Stimulated activated naive CD8-positive, alpha-beta T cell treated with anti-CD3 and anti-CD28 coated beads, Interleukin-15, Interleukin-2, amounts not matched to agents 100 U/mL and 50 U/mL, for 24 hours (primary cell): ENCODE data around the gene TRAF3.
"Not testable (repeated sequence)": the region's sequence is repeated elsewhere in the genome, so short reads cannot be mapped to it uniquely, and the experiment has no call there.

ENCODE experiments used
- ATAC-seq: fragments of 150-1000 bp; cut with Tn5 transposase; one replicate; pipeline ENCODE4 v1.10.0; 2021
- DNase-seq: peaks from one replicate; pipeline ENCODE4 v3.0.0; 2021

The TRAF3 gene

DNA sequence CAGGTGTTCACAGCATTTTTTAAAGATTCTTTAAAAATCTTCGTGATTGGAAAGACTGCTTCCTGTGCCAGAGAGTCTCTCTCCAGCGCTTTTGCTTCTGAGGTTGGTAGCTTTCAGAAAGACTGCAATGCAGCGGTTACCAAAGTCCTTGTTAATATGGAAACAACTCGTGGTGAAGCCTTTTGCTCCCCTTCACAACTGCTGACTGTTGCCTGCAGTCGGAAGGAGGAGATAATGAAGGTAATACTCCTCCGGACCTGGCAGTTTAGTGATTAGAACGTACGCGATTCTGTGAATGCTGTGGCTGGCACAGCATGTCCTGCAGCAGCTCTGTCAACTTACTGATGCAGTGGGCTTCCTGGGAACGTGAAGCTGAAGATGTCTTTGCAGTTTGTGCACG is 50.9 kb downstream of the TRAF3 start:
- ATAC-seq (no peak), DNase-seq (no peak)

DNA sequence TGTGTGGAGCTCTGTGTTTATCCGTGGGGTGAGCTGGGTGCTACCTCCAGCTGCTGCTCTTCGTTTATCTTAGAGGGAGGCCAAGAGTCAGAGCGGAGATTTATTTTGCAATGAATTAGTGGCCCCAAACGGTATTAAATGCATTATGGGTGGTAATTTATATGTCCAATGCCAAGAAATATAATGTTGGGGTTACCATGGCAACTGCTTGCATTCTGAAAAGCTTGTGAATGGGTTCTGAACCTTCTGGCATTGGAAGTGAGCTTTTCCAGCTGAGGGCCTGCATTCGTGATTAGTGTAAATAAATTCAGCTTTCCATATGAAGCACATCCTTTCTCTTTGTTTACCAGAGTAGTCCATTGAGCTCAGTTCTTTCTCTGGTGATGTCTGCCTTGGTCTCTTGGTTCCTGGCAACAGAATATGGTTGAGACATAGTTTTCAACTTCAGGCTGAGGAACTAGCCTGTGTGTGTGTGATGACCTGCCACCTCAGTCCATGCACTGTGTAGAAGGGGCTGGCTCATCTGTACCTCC is 51.8 kb downstream of the TRAF3 start:
- DNase-seq (no peak), ATAC-seq (no peak)

- ATAC-seq, result no peak
These were observed 53.3 kb downstream of the TRAF3 start for GRCh38 chr14:102830474-102831045.

GRCh38 chr14:102831163-102831804 is 54.0 kb downstream of the TRAF3 start:
- DNase-seq, result peak; percentile 37
- peak; percentile 76 for ATAC-seq

More at GRCh38 chr14:102830474-102831045, 53.3 kb downstream of the TRAF3 start:
- no peak for DNase-seq

- ATAC-seq (no peak), DNase-seq (no peak)
These were observed 56.1 kb downstream of the TRAF3 start for GRCh38 chr14:102833341-102833740.

GRCh38 chr14:102833991-102834390 is 56.7 kb downstream of the TRAF3 start:
- no peak for DNase-seq

GRCh38 chr14:102835959-102836358 is 58.7 kb downstream of the TRAF3 start:
- DNase-seq, result no peak
- no peak for ATAC-seq

More at GRCh38 chr14:102833991-102834390, 56.7 kb downstream of the TRAF3 start:
- no peak for ATAC-seq

GRCh38 chr14:102837120-102837519 is 59.9 kb downstream of the TRAF3 start:
- not testable (repeated sequence) for ATAC-seq, DNase-seq

DNA sequence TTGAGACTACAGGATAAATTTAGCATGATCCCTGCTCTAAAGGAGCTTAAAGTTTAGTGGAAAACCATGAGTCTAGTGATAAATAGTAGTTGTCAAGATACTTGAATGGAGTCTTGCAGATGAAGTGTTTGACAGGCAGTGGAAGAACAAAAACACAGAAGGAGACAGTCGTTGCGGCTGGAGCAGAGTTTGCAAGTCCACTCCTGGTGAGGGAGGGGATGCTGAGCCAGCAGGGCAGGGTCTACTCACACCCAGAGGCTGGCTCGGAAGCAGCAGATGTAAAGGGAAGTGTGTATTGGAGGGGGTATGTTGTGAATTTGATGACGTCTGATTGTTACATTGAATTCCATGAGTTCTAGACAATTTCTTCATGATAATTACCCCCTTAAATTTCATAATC is 61.3 kb downstream of the TRAF3 start:
- no peak for DNase-seq
- ATAC-seq, result no peak

DNA sequence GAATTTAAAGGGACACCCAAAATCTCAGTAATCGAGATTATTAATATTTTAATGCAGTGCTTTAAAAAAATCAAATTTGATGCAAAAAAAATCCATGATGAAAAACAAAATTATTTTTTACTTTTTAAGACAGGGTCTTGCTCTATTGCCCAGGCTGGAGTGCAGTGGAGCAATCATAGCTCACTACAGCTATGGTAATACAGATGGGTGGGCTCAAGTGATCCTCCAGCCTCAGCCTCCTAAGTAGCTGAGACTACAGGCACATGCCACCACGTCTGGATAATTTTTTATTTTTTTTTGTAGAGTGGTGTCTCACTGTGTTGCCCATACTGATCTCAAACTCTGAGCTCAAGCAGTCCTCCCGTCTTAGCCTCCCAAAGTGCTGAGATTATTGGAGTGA is 62.9 kb downstream of the TRAF3 start:
- no peak for DNase-seq
- no peak for ATAC-seq

DNA sequence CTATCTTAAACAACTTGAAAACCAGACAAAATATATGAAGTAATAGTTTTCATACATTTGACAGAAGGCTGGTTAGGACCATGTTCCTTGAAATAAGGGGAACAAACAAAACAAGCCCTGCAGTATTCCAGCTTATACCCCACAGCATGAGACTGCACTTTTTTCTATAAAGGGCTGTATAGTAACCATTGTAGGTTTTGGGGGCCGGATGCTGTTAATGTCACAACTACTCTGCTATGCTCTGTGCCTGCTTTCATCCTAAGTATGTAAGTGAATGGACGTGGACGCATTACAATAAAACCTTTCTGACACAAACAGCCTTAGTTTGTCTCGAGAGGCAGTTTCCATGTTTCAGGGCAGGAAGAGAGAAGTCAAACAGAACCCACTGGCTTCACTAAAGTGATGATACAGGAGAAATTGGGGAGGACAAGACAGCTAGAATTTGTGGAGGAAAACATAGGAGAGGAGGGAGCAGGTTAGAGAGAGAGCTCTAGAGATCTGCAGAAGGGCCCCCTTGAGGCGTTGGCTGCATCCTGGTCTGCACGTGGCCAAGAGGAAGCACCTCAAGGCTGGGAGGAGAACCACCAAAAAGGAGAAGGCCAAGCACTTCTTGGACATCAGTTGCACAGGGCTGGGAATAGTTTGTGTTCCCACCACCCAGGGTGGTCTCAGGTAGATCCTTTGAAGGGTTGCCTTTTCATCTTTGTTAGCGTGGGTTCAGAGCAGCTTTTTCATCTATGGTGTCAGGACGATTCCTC is 63.7 kb downstream of the TRAF3 start:
- ATAC-seq, result no peak
- DNase-seq, result no peak

GRCh38 chr14:102848830-102849525 is 71.7 kb downstream of the TRAF3 start:
- DNase-seq (no peak), ATAC-seq (no peak)

GRCh38 chr14:102849526-102850379 is 72.5 kb downstream of the TRAF3 start:
- DNase-seq, result no peak
- ATAC-seq, result no peak

GRCh38 chr14:102853648-102854047 is 76.4 kb downstream of the TRAF3 start:
- ATAC-seq (no peak), DNase-seq (no peak)

DNA sequence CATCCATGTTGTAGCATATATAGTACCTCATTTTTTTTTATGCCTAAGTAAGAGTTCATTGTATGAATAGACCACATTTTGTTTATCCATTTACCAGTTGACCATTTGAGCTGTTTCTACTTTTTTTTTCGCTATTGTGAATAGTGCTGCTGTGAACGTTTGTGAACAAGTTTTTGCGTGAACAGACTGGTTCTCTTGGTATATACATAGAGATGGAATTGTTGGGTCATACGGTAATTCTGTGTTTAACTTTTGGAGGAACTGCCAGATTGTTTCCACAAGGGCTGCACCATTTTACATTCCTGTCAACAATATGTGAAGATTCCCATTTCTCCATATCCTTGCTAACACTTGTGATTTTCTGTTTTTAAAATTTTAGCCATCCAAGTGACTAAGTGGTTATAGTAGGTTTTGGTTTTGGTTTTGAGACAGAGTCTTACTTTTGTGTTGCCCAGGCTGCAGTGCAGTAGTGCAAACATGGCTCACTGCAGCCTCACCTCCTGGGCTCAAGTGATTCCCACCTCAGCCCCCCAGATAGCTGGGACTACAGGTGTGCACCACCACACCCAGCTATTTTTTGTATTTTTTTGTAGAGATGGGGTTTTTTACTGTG is 76.9 kb downstream of the TRAF3 start:
- ATAC-seq (no peak), DNase-seq (no peak)

- ATAC-seq (no peak), DNase-seq (no peak)
These were observed 78.9 kb downstream of the TRAF3 start for GRCh38 chr14:102856179-102856578.

DNA sequence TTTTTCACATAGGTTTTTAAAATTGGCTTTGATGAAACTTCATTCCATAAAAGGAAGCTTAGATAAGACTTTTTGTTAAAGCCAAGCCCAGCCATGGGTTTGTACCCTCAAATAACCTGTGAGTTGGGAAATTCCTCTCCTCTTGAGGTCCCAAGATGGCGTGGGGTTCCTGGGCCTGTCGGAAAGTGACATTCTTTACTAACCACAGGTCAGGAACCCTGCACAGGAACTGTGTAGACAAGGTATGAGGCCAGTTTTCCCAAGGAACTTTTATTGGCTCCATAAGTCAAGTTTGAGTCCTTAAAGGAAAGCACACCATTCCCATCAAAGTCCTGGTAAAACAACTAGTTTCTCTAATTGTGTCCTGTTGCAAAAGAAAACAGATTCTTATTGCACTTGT is 80.2 kb downstream of the TRAF3 start:
- DNase-seq, result no peak
- ATAC-seq, result no peak

GRCh38 chr14:102859911-102860310 is 82.7 kb downstream of the TRAF3 start:
- ATAC-seq (no peak), DNase-seq (no peak)

GRCh38 chr14:102862154-102862773 is 85.0 kb downstream of the TRAF3 start:
- no peak for ATAC-seq
- DNase-seq, result no peak

DNA sequence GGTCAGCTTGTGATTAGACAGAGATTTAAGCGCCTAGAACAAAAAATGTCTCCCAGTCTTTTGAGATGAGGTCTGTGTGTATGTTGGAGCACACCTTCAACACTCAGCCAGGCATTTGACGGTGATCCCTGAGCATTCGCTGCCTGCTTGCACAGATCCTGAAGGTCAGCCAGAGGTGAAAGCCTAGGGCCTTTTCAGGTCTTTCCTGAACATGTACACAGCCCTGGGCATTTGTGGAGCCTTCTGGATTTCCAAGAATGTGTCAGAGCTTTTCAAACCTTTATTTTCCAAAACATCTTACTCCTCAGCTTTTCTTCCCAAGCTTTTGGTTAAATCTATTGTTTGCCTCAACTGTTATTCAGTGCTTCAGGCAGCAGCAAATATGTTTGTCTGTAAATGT is 86.1 kb downstream of the TRAF3 start:
- ATAC-seq, result no peak
- DNase-seq, result no peak

GRCh38 chr14:102865916-102866315 is 88.7 kb downstream of the TRAF3 start:
- ATAC-seq, DNase-seq: not testable (repeated sequence)
